ENCODE data around the gene MT3.

The MT3 gene

GRCh38 chr16:56558024-56558747 lies 31.1 kb upstream of the MT3 start:
- TF ChIP-seq TAF1 (IDR thresholded peaks at IDR 0.05; ENCODE audit: borderline replicate concordance, insufficient read depth, low read length) (no peak), POLR2AphosphoS5 (IDR thresholded peaks at IDR 0.05; ENCODE audit: low read depth, low read length) (no peak)
- TF ChIP-seq, protein P1, sequence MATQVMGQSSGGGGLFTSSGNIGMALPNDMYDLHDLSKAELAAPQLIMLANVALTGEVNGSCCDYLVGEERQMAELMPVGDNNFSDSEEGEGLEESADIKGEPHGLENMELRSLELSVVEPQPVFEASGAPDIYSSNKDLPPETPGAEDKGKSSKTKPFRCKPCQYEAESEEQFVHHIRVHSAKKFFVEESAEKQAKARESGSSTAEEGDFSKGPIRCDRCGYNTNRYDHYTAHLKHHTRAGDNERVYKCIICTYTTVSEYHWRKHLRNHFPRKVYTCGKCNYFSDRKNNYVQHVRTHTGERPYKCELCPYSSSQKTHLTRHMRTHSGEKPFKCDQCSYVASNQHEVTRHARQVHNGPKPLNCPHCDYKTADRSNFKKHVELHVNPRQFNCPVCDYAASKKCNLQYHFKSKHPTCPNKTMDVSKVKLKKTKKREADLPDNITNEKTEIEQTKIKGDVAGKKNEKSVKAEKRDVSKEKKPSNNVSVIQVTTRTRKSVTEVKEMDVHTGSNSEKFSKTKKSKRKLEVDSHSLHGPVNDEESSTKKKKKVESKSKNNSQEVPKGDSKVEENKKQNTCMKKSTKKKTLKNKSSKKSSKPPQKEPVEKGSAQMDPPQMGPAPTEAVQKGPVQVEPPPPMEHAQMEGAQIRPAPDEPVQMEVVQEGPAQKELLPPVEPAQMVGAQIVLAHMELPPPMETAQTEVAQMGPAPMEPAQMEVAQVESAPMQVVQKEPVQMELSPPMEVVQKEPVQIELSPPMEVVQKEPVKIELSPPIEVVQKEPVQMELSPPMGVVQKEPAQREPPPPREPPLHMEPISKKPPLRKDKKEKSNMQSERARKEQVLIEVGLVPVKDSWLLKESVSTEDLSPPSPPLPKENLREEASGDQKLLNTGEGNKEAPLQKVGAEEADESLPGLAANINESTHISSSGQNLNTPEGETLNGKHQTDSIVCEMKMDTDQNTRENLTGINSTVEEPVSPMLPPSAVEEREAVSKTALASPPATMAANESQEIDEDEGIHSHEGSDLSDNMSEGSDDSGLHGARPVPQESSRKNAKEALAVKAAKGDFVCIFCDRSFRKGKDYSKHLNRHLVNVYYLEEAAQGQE (IDR thresholded peaks at IDR 0.05; ENCODE audit: insufficient read depth in 1 of 2, low read depth in 2 of 2, low read length in 2 of 2): no peak

DNA sequence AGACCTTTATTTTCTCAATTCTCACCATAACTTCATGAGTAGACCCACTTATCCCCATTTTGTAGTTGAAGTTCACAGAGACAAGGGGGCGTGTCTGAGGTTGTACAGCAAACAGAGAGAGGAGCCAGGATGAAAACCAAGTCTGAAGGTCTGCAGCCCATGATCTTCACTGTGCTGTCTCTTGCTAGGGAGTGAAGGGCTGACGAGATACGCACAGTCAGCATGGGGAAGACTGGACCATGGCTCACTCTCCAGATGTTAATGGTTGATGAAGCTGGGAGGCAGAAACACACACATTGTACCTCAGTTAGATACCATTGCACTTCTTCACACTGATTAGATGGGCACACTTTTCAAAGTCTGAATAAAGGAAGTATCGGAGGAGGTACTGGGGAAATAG lies 30.2 kb upstream of the MT3 start:
- TF ChIP-seq, protein P1 (IDR thresholded peaks at IDR 0.05; ENCODE audit: insufficient read depth in 1 of 2, low read depth in 2 of 2, low read length in 2 of 2): no peak
- TF ChIP-seq POLR2AphosphoS5 (IDR thresholded peaks at IDR 0.05; ENCODE audit: low read depth, low read length) (no peak), FOXP2 (optimal IDR thresholded peaks at IDR 0.05; ENCODE audit: borderline replicate concordance, extremely low read depth, extremely low read length, insufficient read depth) (no peak)

DNA sequence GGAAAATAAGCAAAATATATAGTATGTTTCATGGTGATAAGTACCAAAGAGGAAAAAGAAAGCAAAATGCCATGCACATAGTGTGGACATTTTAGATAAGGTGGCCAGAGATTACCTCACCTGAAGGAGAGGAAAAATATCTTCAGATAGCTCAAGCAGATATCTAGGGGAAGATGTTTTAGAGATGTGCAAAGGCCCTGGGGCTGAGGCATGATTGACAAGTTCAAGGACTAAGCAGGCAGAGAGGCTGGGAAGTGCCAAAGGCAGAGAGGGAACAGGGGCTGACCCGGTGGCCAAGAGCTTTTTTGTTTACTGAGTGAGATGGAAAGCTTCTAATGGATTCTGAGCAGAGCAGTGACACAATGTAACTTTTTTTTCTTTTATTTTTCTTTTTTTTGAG lies 28.9 kb upstream of the MT3 start:
- TF ChIP-seq FOXP2 (optimal IDR thresholded peaks at IDR 0.05; ENCODE audit: borderline replicate concordance, extremely low read depth, extremely low read length, insufficient read depth) (no peak), POLR2AphosphoS5 (IDR thresholded peaks at IDR 0.05; ENCODE audit: low read depth, low read length) (no peak)

GRCh38 chr16:56561126-56561525 lies 28.2 kb upstream of the MT3 start:
- TF ChIP-seq SIN3A (IDR thresholded peaks at IDR 0.05; ENCODE audit: borderline replicate concordance, insufficient read depth, low read length): no peak
- TF ChIP-seq TAF1 (IDR thresholded peaks at IDR 0.05; ENCODE audit: borderline replicate concordance, insufficient read depth, low read length): no peak
- no peak for TF ChIP-seq POLR2AphosphoS5 (IDR thresholded peaks at IDR 0.05; ENCODE audit: low read depth, low read length)
- TF ChIP-seq, protein P1 (IDR thresholded peaks at IDR 0.05; ENCODE audit: insufficient read depth in 1 of 2, low read depth in 2 of 2, low read length in 2 of 2): no peak
- TF ChIP-seq FOXP2 (optimal IDR thresholded peaks at IDR 0.05; ENCODE audit: borderline replicate concordance, extremely low read depth, extremely low read length, insufficient read depth): no peak

- TF ChIP-seq SIN3A (IDR thresholded peaks at IDR 0.05; ENCODE audit: borderline replicate concordance, insufficient read depth, low read length): no peak
- no peak for TF ChIP-seq TAF1 (IDR thresholded peaks at IDR 0.05; ENCODE audit: borderline replicate concordance, insufficient read depth, low read length)
- TF ChIP-seq, protein P1 (IDR thresholded peaks at IDR 0.05; ENCODE audit: insufficient read depth in 1 of 2, low read depth in 2 of 2, low read length in 2 of 2): no peak
- TF ChIP-seq POLR2AphosphoS5 (IDR thresholded peaks at IDR 0.05; ENCODE audit: low read depth, low read length): no peak
- TF ChIP-seq FOXP2 (optimal IDR thresholded peaks at IDR 0.05; ENCODE audit: borderline replicate concordance, extremely low read depth, extremely low read length, insufficient read depth): no peak
These were observed 24.4 kb upstream of the MT3 start, which contains the start of gene MT4 for GRCh38 chr16:56564793-56565477. MT4 (plus strand) TSS chr16:56565073; CDS start chr16:56565129, 56 bp downstream.

All from PFSK-1 (cell line).